SK-MEL-5 (cell line): Measurements from ENCODE around the gene TSC2. TPM values are rescaled to one million over a fixed set of nuclear protein-coding genes. Genes with fewer than 3 reads are reported as not detected.

Experiments used
- DNase-seq: peaks from one replicate; pipeline ENCODE4 v3.0.0-alpha.2; 2016; ENCODE audit warnings: low read depth, low spot score
- in situ Hi-C: cut with HindIII; loops from 2 replicates; pipeline ENCODE4 v1.10.0; 2016; ENCODE audit warnings: low sequenced_read_pairs, high pct_unique_total_duplicates, low pct_unique_long_range_greater_than_20kb
- total RNA-seq: library from RNA; depleted of rRNA; stranded (reverse); fragments of >200 nt; shearing (Covaris generic); gene quantifications from 2 replicates; pipeline ENCODE4 v1.2.3, GENCODE V29; 2014

The TSC2 gene
- total RNA-seq, 1 experiment from 2014 or later = 11.6 TPM

GRCh38 chr16:2075631-2076030 lies 27.8 kb downstream of the TSC2 start:
- in situ Hi-C loops = no loop called here

DNA sequence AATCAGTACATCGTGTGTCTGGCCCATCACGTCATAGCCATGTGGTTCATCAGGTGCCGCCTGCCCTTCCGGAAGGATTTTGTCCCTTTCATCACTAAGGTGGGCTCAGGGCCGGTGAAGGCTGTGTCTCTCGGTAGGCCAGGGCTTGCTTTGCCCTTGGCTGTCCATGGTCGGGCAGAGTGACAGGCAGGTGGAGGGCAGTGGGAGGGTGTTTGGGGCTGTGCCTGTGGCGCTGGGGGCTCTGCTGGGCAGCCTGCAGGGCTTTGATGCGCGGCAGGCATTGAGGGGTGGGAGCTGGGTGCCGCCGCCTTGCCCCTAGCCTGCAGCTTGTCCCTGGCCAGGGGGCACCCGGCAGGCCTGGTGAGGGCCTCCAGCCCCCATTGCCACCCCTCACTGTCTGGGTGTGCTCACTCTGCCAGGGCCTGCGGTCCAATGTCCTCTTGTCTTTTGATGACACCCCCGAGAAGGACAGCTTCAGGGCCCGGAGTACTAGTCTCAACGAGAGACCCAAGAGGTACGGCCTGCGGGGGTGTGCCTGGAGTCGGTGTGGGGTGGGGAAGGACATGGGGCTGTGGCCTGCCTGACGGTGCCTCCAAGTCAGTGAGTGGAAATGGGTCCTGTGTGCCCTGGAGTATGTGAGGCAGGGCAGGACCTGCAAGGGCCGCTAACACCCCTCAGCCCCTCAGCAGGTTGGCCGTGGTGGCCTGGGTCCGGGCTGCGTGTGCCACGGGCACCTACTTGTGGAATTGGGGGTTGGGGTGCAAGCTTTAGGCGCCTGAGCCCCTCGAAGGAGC lies 28.5 kb downstream of the TSC2 start:
- in situ Hi-C loops = no loop called here
- DNase-seq = no peak

More at GRCh38 chr16:2075631-2076030, 27.8 kb downstream of the TSC2 start:
- no peak for DNase-seq

GRCh38 chr16:2077016-2077415 lies 29.2 kb downstream of the TSC2 start:
- in situ Hi-C loops = no loop called here

DNA sequence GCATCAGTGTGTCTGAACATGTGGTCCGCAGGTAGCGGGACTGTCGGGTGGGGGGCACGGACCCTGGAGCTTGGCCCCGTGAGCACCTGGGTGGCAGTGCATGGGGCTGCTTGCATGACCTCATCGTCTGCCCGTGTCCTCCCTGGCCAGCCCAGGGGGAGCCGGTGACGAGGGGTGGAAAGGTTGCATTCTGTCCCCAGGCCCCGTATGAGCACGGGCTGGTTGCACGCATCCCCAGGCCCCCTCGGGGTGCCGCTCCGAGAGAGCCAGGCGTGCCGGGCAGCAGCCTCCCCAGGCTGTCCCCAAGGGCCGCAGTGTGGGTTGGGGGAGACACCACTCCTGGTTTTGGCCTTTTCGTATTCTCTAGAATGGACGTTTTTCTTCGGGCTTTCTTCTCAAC lies 29.9 kb downstream of the TSC2 start:
- DNase-seq = no peak
- in situ Hi-C loops = no loop called here

More at GRCh38 chr16:2077016-2077415, 29.2 kb downstream of the TSC2 start:
- no peak for DNase-seq

DNA sequence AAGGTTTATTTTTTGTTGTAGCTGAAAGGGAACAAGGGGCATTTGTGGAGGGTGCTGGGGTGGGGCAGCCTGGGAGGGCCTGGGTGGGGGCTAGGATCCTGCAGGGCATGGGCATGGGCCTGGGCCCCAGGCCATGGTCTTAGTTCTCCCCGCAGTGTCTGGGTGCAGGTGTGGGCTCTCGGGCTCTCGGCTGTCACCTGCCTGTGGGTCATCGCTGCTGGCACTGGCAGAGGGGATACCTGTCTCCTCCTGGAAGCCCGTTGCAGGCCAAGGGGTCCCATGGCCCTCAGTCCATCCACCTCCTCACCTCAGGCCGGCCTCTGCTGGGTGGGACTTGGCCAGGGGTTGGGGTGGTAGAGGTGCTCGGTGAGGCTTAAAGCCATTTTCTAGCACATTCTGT lies 30.3 kb downstream of the TSC2 start:
- in situ Hi-C loops = no loop called here
- no peak for DNase-seq

GRCh38 chr16:2078691-2079090 lies 30.9 kb downstream of the TSC2 start:
- in situ Hi-C loops = no loop called here
- DNase-seq = no peak

GRCh38 chr16:2079311-2079800 lies 31.6 kb downstream of the TSC2 start:
- no peak for DNase-seq
- in situ Hi-C loops = no loop called here

- in situ Hi-C loops = no loop called here
- DNase-seq = no peak
Observed at GRCh38 chr16:2079991-2080390, 32.2 kb downstream of the TSC2 start.

- in situ Hi-C loops = no loop called here
- DNase-seq = no peak
Observed at GRCh38 chr16:2081201-2082084, 33.7 kb downstream of the TSC2 start.

GRCh38 chr16:2082171-2082982 lies 34.6 kb downstream of the TSC2 start:
- in situ Hi-C loops = no loop called here
- DNase-seq = no peak

DNA sequence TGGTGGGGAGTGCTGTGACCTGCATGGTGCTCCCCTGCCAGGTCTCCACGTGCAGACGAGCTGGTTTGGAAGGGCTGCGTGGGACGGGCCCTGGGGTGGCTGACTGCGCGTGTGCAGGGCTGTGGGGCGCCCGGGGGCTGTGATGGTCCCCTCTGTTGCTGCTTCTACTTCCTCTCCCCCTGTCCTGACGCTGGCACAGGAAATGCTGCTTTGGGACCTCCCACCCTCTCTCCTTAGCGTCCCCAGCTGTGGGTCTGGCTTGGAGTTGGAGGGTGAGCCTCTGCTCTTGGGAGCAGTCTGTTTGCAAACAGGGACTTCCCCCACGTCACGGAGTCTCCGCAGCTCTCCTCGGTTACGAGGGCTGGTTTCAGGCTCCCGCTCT lies 35.2 kb downstream of the TSC2 start:
- in situ Hi-C loops = no loop called here
- no peak for DNase-seq

DNA sequence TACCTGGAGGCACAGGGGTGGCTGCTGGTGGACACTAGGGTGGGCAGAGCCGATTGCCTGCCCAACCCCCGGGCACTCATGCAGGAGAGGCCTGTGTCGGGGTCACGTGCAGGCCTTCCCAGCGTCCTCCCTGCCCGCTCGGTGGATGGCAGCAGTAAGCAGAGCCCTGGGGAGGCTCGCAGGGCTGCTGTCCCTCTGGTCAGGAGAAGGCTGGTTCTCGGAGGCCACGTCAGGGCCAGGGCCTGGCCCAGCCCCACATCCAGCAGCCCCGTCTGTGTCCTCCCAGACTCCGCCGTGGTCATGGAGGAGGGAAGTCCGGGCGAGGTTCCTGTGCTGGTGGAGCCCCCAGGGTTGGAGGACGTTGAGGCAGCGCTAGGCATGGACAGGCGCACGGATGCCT lies 35.6 kb downstream of the TSC2 start:
- DNase-seq = no peak
- in situ Hi-C loops = no loop called here

DNA sequence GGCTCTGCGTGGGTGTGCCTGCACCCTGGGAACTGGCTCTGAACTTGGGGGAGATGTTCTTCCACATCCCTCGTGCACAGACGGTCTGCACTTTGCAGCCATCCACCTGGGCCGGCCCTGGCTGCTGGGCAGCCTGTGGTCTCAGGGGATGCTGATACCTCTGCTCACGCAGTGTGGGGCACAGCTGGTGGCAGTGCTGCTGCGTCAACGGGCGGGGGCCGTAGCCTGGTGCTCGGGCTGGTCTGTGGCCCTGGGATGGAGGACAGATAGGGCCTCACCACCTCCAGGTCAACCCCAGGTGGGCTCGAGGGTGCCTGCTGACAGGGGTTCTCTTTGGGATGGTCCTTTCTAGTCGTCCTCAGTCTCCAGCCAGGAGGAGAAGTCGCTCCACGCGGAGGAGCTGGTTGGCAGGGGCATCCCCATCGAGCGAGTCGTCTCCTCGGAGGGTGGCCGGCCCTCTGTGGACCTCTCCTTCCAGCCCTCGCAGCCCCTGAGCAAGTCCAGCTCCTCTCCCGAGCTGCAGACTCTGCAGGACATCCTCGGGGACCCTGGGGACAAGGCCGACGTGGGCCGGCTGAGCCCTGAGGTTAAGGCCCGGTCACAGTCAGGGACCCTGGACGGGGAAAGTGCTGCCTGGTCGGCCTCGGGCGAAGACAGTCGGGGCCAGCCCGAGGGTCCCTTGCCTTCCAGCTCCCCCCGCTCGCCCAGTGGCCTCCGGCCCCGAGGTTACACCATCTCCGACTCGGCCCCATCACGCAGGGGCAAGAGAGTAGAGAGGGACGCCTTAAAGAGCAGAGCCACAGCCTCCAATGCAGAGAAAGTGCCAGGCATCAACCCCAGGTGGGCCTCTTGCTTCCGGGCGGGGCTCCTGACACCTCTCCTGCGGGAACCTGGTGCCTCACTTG lies 36.3 kb downstream of the TSC2 start:
- no peak for DNase-seq
- in situ Hi-C loops = no loop called here

DNA sequence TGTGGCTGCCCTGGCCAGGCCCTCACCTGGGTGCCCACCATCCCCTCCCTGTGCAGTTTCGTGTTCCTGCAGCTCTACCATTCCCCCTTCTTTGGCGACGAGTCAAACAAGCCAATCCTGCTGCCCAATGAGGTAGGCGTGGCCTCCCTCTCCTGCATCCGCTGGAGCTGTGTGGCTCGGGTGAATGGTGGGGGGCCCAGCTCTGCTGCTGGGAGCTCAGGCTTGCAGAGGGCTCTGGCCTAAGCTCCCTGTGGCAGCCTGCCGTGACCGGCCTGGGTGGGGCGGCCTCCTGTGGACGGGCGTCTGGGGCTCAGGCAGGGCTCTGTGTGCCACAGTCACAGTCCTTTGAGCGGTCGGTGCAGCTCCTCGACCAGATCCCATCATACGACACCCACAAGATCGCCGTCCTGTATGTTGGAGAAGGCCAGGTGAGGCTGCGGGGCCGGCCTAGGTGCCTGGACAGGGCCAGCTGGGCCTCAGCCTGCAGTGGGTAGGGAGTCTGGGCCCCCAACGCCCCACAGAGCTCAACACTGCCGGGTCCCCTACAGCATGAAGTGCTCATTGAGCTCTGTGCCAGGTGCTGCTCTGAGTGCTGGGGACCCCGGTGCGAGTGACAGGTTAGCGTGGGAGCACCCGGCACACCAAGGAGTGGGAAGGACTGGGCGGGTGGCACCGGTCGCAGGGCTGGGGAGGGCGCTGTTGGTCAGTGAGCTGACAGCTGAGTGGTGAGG lies 37.3 kb downstream of the TSC2 start:
- no peak for DNase-seq
- in situ Hi-C loops = no loop called here

GRCh38 chr16:2085669-2086068 lies 37.9 kb downstream of the TSC2 start:
- in situ Hi-C loops = no loop called here
- DNase-seq = peak; percentile 8

DNA sequence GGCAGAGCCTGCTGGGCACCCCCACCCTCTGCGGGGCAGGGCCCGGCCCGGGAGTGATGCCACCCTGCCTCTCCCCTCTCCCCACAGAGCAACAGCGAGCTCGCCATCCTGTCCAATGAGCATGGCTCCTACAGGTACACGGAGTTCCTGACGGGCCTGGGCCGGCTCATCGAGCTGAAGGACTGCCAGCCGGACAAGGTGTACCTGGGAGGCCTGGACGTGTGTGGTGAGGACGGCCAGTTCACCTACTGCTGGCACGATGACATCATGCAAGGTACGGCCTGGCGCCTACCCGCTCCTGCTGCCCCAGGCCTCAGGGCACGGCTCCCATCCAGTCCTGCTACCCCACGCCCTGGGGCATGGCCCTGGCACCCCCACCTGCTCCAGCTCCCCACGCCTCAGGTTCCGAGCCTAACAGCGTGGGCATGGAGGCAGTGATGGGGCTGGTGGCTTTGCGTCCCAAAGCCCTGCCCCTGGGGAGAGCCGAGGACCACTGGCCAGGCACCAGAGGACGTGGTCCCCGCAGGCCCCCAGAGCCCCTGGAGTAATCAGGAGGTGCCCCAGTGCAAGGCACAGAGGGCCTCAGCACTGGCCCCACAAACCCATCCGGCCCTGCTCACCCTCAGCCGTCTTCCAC lies 38.4 kb downstream of the TSC2 start:
- no peak for DNase-seq
- in situ Hi-C loops = no loop called here
